ENCODE measurements around the gene LIME1.
"Not testable (repeated sequence)": the region's sequence is repeated elsewhere in the genome, so short reads cannot be mapped to it uniquely, and the experiment has no call there.

LIME1 gene

DNA sequence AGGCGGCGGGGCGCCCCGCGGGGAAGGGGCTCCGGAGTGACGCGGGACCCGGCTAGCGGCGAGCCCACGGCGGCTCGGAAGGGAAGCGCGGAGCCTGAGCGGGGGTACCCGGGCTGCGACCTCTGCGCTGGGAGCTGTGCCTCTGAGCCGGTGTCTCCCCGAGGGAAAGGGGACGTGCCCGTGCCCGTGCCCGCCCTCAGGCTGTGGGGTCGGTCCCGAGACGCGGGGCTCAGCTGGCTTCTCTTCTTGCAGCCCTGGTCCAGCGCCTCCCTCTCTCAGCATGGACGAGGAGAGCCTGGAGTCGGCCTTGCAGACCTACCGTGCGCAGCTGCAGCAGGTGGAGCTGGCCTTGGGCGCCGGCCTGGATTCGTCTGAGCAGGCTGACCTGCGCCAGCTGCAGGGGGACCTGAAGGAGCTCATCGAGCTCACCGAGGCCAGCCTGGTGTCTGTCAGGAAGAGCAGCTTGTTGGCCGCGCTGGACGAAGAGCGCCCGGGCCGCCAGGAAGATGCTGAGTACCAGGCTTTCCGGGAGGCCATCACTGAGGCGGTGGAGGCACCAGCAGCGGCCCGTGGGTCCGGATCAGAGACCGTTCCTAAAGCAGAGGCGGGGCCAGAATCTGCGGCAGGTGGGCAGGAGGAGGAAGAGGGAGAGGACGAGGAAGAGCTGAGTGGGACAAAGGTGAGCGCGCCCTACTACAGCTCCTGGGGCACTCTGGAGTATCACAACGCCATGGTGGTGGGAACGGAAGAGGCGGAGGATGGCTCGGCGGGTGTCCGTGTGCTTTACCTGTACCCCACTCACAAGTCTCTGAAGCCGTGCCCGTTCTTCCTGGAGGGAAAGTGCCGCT lies 27.9 kb upstream of the LIME1 start:
- DNase-seq, result no peak

DNA sequence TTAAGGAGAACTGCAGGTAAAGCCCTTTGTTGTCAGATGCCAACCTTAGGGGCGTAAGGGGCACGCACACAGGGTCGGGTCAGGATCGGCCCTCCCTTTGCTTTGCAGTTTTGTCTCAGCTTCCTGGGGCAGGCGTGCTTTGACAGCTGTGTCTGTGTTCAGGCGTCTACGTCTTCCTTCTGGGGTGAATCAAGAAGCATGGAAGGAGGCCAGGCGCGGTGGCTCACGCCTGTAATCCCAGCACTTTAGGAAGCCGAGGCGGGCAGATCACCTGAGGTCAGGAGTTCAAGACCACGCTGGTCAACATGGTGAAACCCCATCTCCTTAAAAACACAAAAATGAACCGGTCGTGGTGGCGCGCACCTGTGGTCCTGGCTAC lies 27.3 kb upstream of the LIME1 start:
- DNase-seq, result no peak

DNA sequence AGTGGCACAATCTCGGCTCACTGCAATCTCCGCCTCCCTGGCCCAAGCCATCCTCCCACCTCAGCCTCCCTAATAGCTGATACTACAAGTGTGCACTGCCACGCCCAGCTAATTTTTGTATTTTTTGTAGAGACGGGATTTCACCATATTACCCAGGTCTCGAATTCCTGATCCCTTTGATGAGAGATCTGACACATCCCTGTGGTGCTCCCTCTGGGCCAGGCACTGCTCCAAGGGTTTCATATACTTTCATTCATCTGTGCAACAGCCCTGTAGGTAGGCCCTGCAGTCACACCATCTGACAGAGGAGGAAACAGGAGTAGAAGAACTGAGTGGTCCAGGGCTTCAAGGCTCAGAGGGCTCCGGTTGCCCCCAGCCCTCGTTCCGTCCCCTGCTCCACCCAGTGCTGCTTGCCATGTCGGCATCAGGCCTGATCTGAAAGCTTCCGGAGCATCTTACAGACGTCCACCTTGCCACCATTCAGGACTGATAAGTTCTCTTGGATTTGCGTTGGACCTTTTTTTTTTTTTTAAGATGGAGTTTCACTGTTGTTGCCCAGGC lies 25.3 kb upstream of the LIME1 start:
- DNase-seq, result no peak

DNA sequence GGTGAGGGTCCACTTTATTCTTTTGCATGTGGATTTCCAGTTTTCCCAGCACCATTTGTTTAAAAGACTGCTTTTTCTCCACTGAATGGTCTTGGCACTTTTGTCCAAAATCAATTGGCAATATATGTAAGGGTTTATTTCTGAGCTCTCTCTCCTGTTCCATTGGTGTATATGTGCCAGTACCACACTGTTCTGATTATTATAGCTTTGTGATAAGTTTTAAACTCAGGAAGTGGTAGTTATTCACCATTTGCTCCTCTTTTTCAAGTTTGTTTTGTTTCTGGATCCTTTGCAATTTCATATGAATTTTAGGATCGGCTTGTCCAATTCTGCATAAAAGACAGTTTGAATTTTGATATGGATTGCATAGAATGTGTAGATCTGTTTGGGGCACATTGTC lies 24.3 kb upstream of the LIME1 start:
- DNase-seq, result no peak

DNA sequence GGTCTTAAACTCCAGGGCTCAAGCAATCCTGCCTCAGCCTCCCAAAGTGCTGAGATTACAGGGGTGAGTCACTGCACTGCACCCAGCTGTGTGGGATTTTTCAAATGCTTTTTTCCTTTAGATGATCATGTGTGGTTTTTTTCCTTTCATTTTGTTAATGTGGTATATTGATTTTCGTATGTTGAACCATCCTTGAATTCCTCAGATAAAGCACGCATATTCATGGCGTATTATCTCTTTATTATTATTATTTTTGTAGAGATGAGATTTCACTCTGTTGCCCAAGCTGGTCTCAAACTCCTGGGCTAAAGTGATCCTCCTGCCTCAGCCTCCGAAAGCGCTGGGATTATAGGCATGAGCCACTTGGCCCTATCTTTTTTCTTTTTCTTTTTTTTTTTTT lies 21.6 kb upstream of the LIME1 start:
- no peak for DNase-seq

DNA sequence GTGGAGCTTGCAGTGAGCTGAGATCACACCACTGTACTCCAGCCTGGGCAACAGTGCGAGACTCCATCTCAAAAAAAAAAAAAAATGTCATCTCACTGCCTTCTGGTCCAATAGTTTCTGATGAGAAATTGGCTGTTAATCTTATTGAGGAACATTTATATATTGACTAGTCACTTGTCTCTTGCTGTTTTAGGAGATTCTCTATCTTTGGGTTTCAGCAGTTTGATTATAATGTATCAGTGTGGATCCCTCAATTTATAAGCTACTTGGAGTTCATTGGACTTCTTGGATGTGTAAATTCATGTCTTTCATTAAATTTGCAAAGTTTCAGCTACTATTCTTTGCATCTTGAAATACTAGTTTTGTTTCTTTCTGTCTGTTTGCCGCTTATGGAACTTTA lies 17.5 kb upstream of the LIME1 start:
- DNase-seq, result no peak

DNA sequence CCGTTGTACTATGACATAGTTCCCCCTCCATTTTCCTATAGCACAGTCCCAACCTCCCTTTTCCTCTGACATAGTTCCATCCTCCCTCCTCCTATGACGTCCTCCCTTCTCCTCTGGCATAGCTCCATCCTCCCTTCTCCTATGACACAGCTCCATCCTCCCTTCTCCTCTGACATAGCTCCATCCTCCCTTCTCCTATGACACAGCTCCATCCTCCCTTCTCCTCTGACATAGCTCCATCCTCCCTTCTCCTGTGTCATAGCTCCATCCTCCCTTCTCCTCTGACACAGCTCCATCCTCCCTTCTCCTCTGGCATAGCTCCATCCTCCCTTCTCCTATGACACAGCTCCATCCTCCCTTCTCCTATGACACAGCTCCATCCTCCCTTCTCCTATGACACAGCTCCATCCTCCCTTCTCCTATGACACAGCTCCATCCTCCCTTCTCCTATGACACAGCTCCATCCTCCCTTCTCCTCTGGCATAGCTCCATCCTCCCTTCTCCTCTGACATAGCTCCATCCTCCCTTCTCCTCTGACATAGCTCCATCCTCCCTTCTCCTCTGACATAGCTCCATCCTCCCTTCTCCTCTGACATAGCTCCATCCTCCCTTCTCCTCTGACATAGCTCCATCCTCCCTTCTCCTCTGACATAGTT lies 13.4 kb upstream of the LIME1 start:
- DNase-seq, result not testable (repeated sequence)

DNA sequence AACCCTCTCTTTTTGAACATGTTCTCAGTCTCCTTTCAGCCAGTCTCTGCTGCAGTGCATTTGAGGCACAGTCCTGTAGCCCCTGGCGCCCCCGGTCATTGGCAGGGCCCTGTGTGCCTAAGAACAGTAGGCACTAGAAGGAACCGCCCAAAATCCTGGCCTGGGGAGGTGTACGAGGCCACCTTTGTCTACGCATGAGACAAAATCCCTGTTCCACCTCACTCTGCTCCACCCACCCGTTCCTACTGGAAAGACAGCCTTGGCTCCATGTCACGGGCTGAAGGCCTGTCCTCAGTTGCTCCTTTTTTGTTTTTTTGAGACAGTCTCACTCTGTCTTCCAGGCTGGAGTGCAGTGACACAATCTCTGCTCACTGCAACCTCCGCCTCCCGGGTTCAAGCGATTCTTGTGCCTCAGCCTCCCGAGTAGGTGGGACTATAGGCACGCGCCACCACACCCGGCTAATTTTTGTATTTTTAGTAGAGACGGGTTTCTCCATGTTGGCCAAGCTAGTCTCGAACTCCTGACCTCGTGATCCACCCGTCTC lies 6.2 kb upstream of the LIME1 start:
- not testable (repeated sequence) for DNase-seq

DNA sequence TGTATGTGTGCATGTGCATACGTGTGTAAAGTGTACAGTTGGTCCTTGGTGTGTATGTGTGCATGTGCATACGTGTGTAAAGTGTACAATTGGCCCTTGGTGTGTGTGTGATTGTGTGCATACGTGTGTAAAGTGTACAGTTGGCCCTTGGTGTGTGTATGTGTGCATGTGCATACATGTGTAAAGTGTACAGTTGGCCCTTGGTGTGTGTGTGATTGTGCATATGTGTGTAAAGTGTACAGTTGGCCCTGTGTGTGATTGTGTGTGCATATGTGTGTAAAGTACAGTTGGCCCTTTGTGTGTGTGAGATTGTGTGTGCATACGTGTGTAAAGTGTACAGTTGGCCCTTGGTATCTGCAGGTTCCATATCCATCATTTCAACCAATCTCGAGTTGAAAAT lies 5.1 kb upstream of the LIME1 start:
- no peak for DNase-seq

DNA sequence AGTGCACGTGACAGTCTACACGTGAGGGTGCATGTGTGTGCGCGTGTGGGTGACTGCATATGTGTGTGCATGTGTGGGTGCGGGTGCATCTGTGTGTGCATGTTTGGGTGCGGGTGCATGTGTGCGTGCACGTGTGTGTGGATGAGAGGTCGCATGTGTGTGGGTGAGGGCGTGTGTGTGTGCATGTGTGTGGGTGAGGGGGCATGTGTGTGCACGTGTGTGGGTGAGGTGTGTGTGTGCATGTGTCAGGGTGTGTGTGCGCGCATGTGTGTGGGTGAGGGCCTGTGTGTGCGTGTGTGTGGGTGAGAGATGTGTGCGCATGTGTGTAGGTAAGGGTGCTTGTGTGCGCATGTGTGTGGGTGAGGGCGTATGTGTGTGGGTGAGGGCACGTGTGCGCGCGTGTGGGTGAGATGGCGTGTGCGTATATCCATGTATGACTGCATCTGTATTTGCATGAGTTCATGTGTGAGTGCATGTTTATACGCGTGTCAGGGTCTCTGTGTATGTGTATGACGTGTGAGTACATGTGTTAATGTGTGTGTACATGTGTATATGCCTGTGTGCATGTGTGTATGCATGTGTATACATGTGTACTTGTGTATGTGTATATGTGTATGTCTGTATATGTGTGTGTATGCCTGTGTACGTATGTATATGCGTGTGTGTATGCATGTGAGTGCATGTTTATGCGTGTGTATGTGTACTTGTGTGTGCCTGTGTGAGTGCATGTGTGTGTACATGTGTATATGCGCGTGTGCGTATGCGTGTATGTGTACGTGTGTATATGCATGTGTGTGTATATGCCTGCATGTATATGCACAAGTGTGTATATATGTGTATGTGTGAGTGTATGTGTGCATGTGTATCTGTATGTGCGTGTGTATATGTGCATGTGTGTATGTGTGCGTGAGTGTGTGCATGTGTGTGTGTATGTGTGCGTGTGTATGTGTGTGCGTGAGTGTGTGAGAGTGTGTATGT lies 4.1 kb upstream of the LIME1 start:
- no peak for DNase-seq

DNA sequence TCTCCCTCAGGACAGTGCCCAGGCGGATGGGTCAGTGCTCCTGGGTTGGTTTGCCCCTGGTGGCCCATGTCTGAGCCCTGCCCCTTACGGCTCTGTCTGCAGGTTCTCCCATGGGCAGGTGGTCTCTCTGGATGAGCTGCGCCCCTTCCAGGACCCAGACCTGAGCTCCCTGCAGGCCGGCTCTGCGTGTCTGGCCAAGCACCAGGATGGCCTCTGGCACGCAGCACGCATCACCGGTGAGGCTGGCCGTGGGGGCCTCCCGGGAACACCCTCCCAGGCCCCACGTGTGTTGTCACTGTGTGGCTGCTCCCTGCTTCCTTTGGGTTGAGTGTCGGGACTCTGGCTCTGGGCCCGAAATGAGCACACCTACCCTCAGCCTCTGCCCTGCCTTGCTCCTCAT lies 3.3 kb upstream of the LIME1 start:
- no peak for DNase-seq

DNA sequence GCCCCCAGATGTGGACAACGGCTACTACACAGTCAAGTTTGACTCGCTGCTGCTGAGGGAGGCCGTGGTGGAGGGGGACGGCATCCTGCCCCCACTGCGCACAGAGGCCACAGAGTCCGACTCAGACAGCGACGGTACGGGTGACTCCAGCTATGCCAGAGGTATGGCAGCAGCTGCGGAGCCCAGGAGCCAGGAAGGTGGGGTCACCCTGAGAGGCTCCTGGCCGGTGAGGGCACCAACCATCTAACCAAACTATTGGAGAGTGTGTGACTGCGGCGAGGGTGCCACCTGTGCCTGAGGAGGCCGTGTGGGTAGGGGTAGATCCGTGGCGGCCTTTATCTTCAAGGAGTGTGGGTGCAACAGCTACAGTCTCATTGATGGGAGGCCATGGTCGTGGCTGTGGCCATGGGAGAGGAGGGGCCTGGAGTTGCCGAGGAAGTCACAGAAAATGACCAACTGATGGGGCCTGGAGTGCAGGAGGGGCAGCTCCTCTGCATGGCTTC lies 2.8 kb upstream of the LIME1 start:
- DNase-seq, result no peak

DNA sequence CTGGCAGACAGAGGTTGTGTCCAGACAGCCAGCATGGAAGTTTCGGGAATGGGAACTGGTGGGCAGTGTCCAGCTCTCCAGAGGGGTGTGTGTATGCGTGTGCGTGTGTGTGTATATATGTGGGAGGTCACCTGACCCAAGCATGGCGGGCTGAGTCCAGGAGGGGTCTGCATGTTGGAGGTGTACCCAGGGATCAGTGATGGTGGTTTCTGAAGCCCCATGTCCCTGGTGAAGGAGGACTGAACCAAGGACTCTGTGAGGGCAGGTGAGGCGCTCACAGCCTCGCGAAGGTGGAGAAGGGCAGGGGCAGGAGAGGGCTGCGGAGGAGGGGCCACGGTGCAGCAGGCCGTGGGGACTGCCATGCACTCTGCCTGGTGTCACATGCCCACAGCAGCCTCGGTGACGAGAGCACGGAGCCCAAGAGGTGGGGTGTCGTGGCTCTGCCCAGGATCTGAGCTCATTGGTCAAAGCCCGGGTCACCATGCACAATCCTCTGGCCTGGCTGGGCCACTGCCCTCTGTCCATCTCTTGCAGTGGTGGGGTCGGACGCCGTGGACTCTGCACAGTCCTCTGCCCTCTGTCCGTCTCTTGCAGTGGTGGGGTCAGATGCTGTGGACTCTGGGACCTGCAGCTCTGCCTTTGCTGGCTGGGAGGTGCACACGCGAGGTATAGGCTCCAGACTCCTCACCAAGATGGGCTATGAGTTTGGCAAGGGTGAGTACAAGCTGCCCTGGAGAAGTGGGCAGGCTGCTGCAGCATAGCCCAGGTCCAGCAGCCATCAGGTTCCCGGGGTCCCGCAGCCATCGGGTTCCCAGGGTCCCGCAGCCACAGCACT lies 2.1 kb upstream of the LIME1 start:
- no peak for DNase-seq

DNA sequence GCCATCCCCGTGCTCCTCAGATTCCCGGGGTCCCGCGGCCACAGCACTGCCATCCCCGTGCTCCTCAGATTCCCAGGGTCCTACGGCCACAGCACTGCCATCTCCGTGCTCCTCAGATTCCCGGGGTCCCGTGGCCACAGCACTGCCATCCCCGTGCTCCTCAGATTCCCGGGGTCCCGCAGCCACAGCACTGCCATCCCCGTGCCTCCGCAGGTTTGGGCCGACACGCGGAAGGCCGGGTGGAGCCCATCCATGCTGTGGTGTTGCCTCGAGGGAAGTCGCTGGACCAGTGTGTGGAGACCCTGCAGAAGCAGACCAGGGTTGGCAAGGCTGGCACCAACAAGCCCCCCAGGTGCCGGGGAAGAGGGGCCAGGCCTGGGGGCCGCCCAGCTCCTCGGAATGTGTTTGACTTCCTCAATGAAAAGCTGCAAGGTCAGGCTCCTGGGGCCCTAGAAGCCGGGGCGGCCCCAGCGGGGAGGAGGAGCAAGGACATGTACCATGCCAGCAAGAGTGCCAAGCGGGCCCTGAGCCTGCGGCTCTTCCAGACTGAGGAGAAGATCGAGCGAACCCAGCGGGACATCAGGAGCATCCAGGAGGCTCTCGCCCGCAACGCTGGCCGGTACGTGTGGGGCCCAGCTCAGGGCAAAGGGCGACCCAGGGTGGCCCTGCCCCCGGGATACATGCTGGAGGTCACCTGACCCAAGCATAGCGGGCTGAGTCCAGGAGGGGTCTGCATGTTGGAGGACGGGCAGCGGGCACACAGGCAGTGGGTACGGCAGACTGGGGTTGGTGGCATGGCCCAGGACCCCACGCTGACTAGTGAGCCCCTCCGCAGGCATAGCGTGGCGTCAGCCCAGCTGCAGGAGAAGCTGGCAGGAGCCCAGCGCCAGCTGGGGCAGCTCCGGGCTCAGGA lies 1.3 kb upstream of the LIME1 start:
- no peak for DNase-seq

DNA sequence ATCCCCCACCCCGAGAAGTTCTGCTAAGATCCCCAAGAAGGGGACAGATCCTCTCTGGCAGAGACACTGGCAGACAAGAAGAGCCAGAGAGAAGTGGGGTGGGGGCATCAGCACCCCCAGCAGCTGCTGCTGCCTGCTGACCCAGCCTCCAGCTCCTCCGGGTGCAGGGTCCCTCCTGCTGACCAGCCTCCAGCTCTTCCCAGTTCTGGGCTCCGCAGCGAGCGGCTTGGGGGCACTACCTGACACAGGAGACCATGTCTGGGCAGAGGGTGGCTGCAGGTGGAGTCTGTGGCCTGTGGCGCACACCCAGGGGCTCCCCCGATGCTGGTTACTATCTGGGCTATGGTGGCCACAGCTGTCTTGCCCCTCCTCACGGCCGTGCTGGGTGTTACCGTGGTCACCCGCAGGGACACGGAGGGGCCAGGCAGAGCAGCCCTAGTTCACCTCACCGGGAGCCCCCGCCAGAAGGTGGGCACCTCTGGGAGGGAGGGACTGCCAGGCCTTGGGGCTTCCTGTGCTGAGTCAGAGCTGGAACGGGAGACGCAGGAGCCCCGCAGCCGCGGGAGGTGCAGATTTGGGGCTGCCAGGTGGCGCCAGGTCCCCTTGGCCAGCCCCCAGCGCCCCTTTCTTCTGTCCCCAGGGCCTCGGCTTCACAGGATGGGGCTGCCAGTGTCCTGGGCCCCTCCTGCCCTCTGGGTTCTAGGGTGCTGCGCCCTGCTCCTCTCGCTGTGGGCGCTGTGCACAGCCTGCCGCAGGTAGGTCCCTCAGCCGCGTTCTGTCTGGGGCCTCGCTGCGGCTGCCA lies 630 bp downstream of the LIME1 start:
- no peak for DNase-seq

DNA sequence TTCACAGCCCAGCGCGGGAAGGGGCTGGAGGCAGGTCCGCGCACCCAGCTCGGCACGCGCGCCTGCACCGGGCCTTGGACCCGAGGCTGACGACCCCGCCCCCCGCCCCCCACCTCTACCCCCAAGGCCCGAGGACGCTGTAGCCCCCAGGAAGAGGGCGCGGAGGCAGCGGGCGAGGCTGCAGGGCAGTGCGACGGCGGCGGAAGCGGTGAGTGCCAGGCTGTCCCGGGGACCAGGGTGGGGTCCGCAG lies 1.2 kb downstream of the LIME1 start:
- no peak for DNase-seq

DNA sequence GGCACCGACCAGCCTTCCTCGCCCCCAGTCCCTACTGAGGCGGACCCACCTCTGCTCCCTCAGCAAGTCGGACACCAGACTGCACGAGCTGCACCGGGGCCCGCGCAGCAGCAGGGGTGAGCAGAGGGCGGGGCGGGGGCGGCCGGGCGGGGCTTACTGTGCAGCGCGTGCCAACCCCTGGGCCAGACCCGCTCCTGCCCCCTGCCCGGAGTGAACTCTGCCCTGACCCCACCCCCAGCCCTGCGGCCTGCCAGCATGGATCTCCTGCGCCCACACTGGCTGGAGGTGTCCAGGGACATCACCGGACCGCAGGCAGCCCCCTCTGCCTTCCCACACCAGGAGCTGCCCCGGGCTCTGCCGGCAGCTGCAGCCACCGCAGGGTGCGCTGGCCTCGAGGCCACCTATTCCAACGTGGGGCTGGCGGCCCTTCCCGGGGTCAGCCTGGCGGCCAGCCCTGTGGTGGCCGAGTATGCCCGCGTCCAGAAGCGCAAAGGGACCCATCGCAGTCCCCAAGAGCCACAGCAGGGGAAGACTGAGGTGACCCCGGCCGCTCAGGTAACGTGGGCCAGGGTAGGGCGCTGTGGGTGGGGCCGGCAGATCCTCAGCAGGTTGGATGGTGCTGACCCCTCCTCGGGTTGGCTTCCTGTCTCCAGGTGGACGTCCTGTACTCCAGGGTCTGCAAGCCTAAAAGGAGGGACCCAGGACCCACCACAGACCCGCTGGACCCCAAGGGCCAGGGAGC lies 1.7 kb downstream of the LIME1 start:
- DNase-seq, result no peak

DNA sequence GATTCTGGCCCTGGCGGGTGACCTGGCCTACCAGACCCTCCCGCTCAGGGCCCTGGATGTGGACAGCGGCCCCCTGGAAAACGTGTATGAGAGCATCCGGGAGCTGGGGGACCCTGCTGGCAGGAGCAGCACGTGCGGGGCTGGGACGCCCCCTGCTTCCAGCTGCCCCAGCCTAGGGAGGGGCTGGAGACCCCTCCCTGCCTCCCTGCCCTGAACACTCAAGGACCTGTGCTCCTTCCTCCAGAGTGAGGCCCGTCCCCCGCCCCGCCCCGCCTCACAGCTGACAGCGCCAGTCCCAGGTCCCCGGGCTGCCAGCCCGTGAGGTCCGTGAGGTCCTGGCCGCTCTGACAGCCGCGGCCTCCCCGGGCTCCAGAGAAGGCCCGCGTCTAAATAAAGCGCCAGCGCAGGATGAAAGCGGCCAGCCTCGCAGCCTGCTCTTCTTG lies 2.2 kb downstream of the LIME1 start:
- no peak for DNase-seq

All from DMS153 (cell line).